ENCODE data around the gene OXLD1. TPM values are rescaled to one million over a fixed set of nuclear protein-coding genes. Genes with fewer than 3 reads are reported as not detected.

Gene OXLD1
- total and polyA plus RNA-seq, 4 donors, result 8.9 to 77.7 (median 48.2) TPM

Small RNA genes within 50 kb of the gene (small RNA-seq; reads per million reads assigned to genes)
- gene MIR6786 (ENCODE audit: low replicate concordance), result 0.08 reads per million

Other genes with a start within 250 kb of the OXLD1 start
- gene ACTG1, start 153.8 kb downstream of the OXLD1 start, total RNA-seq, result 1,000 to 10,000 TPM; 3,059 to 3,066 TPM
- gene ACTG1, start 153.8 kb downstream of the OXLD1 start, polyA plus RNA-seq, result 1,000 to 10,000 TPM; 1,461 to 4,301 TPM
- 1 to 10 TPM; 2.1 to 3.9 TPM for gene FSCN2, start 138.2 kb downstream of the OXLD1 start, total RNA-seq
- 1 to 10 TPM in 1 of 2 donors, under 1 TPM in 1; 0.46 to 1.8 TPM for gene FSCN2, start 138.2 kb downstream of the OXLD1 start, polyA plus RNA-seq
- gene FAAP100, start 114.3 kb downstream of the OXLD1 start, total RNA-seq, result 10 to 100 TPM; 20.8 to 34.4 TPM
- 10 to 100 TPM; 21.4 to 29.3 TPM for gene FAAP100, start 114.3 kb downstream of the OXLD1 start, polyA plus RNA-seq
- gene NPLOC4, start 29.5 kb downstream of the OXLD1 start, total RNA-seq, result 10 to 100 TPM; 47.8 to 98.0 TPM
- 10 to 100 TPM; 30.1 to 54.8 TPM for gene NPLOC4, start 29.5 kb downstream of the OXLD1 start, polyA plus RNA-seq
- 1 to 10 TPM; 1.4 to 4.7 TPM for gene TSPAN10, start 29.4 kb downstream of the OXLD1 start, total RNA-seq
- under 1 TPM; 0.61 to 0.85 TPM for gene TSPAN10, start 29.4 kb downstream of the OXLD1 start, polyA plus RNA-seq
- 1 to 10 TPM in 1 of 2 donors, not detected in 1; 1.8 TPM for gene PDE6G, start 10.1 kb downstream of the OXLD1 start, total RNA-seq
- gene PDE6G, start 10.1 kb downstream of the OXLD1 start, polyA plus RNA-seq, result 1 to 10 TPM; 1.8 to 2.1 TPM
- gene CCDC137, start 132 bp upstream of the OXLD1 start, total RNA-seq, result 10 to 100 TPM; 10.2 to 23.6 TPM
- 10 to 100 TPM; 16.6 to 16.8 TPM for gene CCDC137, start 132 bp upstream of the OXLD1 start, polyA plus RNA-seq
- gene ARL16, start 17.2 kb upstream of the OXLD1 start, total RNA-seq, result 10 to 100 TPM; 27.4 to 31.8 TPM
- gene ARL16, start 17.2 kb upstream of the OXLD1 start, polyA plus RNA-seq, result 10 to 100 TPM; 27.8 to 59.5 TPM
- gene HGS, start 17.4 kb upstream of the OXLD1 start, total RNA-seq, result 100 to 1,000 TPM in 1 of 2 donors, 10 to 100 TPM in 1; 51.5 to 128 TPM
- 100 to 1,000 TPM; 100 to 115 TPM for gene HGS, start 17.4 kb upstream of the OXLD1 start, polyA plus RNA-seq
- gene MRPL12, start 36.8 kb upstream of the OXLD1 start, total RNA-seq, result 10 to 100 TPM in 1 of 2 donors, 1 to 10 TPM in 1; 6.1 to 74.9 TPM
- 100 to 1,000 TPM; 132 to 154 TPM for gene MRPL12, start 36.8 kb upstream of the OXLD1 start, polyA plus RNA-seq
- gene SLC25A10, start 45.7 kb upstream of the OXLD1 start, total RNA-seq, result 10 to 100 TPM in 1 of 2 donors, 1 to 10 TPM in 1; 4.3 to 21.0 TPM
- gene SLC25A10, start 45.7 kb upstream of the OXLD1 start, polyA plus RNA-seq, result 10 to 100 TPM; 13.0 to 21.5 TPM
- under 1 TPM in 1 of 2 donors, not detected in 1; 0.11 TPM for gene GCGR, start 137.5 kb upstream of the OXLD1 start, total RNA-seq
- gene GCGR, start 137.5 kb upstream of the OXLD1 start, polyA plus RNA-seq, result under 1 TPM; 0.09 to 0.12 TPM
- gene MCRIP1, start 166.7 kb upstream of the OXLD1 start, total RNA-seq, result 10 to 100 TPM; 47.6 to 96.2 TPM
- 100 to 1,000 TPM; 117 to 188 TPM for gene MCRIP1, start 166.7 kb upstream of the OXLD1 start, polyA plus RNA-seq
- gene PPP1R27, start 168.4 kb upstream of the OXLD1 start, total RNA-seq, result not detected
- under 1 TPM in 1 of 2 donors, not detected in 1; 0.13 TPM for gene PPP1R27, start 168.4 kb upstream of the OXLD1 start, polyA plus RNA-seq
- gene P4HB, start 193.9 kb upstream of the OXLD1 start, total RNA-seq, result 100 to 1,000 TPM; 356 to 990 TPM
- 100 to 1,000 TPM; 695 to 862 TPM for gene P4HB, start 193.9 kb upstream of the OXLD1 start, polyA plus RNA-seq
- gene ARHGDIA, start 204.7 kb upstream of the OXLD1 start, total RNA-seq, result 100 to 1,000 TPM; 118 to 558 TPM
- gene ARHGDIA, start 204.7 kb upstream of the OXLD1 start, polyA plus RNA-seq, result 100 to 1,000 TPM; 327 to 464 TPM
- 10 to 100 TPM; 46.5 to 79.5 TPM for gene ALYREF, start 225.0 kb upstream of the OXLD1 start, total RNA-seq
- 10 to 100 TPM; 26.1 to 65.8 TPM for gene ALYREF, start 225.0 kb upstream of the OXLD1 start, polyA plus RNA-seq
- gene ANAPC11, start 225.1 kb upstream of the OXLD1 start, total RNA-seq, result 100 to 1,000 TPM in 1 of 2 donors, 10 to 100 TPM in 1; 36.0 to 132 TPM
- 100 to 1,000 TPM; 236 to 293 TPM for gene ANAPC11, start 225.1 kb upstream of the OXLD1 start, polyA plus RNA-seq
- gene NPB, start 235.6 kb upstream of the OXLD1 start, total RNA-seq, result under 1 TPM; 0.48 to 0.55 TPM
- gene NPB, start 235.6 kb upstream of the OXLD1 start, polyA plus RNA-seq, result under 1 TPM; 0.41 to 0.44 TPM
- gene PCYT2, start 244.8 kb upstream of the OXLD1 start, total RNA-seq, result 10 to 100 TPM; 23.0 to 81.3 TPM
- gene PCYT2, start 244.8 kb upstream of the OXLD1 start, polyA plus RNA-seq, result 10 to 100 TPM; 53.8 to 91.6 TPM

All from lung (tissue), 5 donors.